ENCODE results near the gene NUP88.

- TF ChIP-seq CTCF (IDR thresholded peaks at IDR 0.05; ENCODE audit: poor library complexity) = no peak
- no peak for TF ChIP-seq EZH2 (IDR thresholded peaks at IDR 0.05; ENCODE audit: borderline replicate concordance)
Measured at GRCh38 chr17:5446786-5447185, 27.3 kb upstream of the NUP88 start.

Measured in hepatocyte (in vitro differentiated cells).